WTC11 (cell line): ENCODE results near the gene LCN10. TPM values are rescaled to one million over a fixed set of nuclear protein-coding genes. Genes with fewer than 3 reads are reported as not detected.

Experiments used
- ATAC-seq: fragments of 200-7000 bp; cut with Tn5 transposase; 2 replicates; pipeline ENCODE4 v1.10.0; 2021; ENCODE audit warnings: mild to moderate bottlenecking, moderate library complexity
- CTCF ChIA-PET: fragments of 300-600 bp; sonication (Branson Sonifier 250); formaldehyde crosslinking; loops from one replicate; lab custom pipeline; 2021; ENCODE audit warnings: antibody characterized with exemption; lab: Charles Lee
- POLR2A ChIA-PET: fragments of 350-600 bp; sonication (Branson Sonifier 250); formaldehyde crosslinking; loops from one replicate; lab custom pipeline; 2021; ENCODE audit warnings: antibody characterized with exemption; lab: Charles Lee
- DNase-seq: peaks from one replicate; pipeline ENCODE4 v3.0.0; 2021; ENCODE audit warnings: low spot score
- H3K27ac Mint-ChIP-seq: 2 replicates; pipeline ENCODE4 v1.8.0; 2021; ENCODE audit warnings: mixed read lengths
- H3K27me3 Mint-ChIP-seq: 2 replicates; pipeline ENCODE4 v1.8.0; 2021; ENCODE audit warnings: low read depth, mild to moderate bottlenecking, moderate library complexity, mixed read lengths
- H3K36me3 Mint-ChIP-seq: 2 replicates; pipeline ENCODE4 v1.8.0; 2021; ENCODE audit warnings: mixed read lengths
- H3K4me1 Mint-ChIP-seq: 2 replicates; pipeline ENCODE4 v1.8.0; 2022; ENCODE audit warnings: mixed read lengths
- H3K4me3 Mint-ChIP-seq: 2 replicates; pipeline ENCODE4 v1.8.0; 2021; ENCODE audit warnings: mild to moderate bottlenecking, moderate library complexity, mixed read lengths
- H3K9me3 Mint-ChIP-seq: 2 replicates; pipeline ENCODE4 v1.8.0; 2021; ENCODE audit warnings: mixed read lengths
- CBFB ChIP-seq: sonication (generic); formaldehyde crosslinking; IDR thresholded peaks from 2 replicates; pipeline ENCODE4 v1.8.1; 2022; ENCODE audit warnings: mild to moderate bottlenecking, low read depth, missing genetic modification reagents
- CREM ChIP-seq: sonication (generic); formaldehyde crosslinking; IDR thresholded peaks from 2 replicates; pipeline ENCODE4 v1.8.1; 2022; ENCODE audit warnings: mild to moderate bottlenecking, missing genetic modification reagents, moderate library complexity
- ESRRA ChIP-seq: sonication (generic); formaldehyde crosslinking; IDR thresholded peaks from 2 replicates; pipeline ENCODE4 v1.8.1; 2022; ENCODE audit warnings: mild to moderate bottlenecking, missing genetic modification reagents, borderline replicate concordance
- FOXJ3 ChIP-seq: sonication (generic); formaldehyde crosslinking; IDR thresholded peaks from 2 replicates; pipeline ENCODE4 v1.9.0; 2021; ENCODE audit warnings: missing genetic modification reagents, mild to moderate bottlenecking, borderline replicate concordance
- GRHL2 ChIP-seq: fragments of 250-450 bp; sonication (Bioruptor Pico); IDR thresholded peaks from 2 replicates; pipeline ENCODE4 v1.8.0; 2022; ENCODE audit warnings: mild to moderate bottlenecking, moderate library complexity; ENCODE audit not compliant: insufficient replicate concordance, severe bottlenecking
- NR3C1 ChIP-seq: sonication (generic); formaldehyde crosslinking; conservative IDR thresholded peaks from 2 replicates; pipeline ENCODE4 v1.8.1; 2023; ENCODE audit warnings: low read depth, mild to moderate bottlenecking, missing genetic modification reagents
- RELA ChIP-seq: sonication (generic); formaldehyde crosslinking; IDR thresholded peaks from 2 replicates; pipeline ENCODE4 v1.8.1; 2022; ENCODE audit warnings: missing genetic modification reagents, mild to moderate bottlenecking, borderline replicate concordance
- SMAD3 ChIP-seq: sonication (generic); formaldehyde crosslinking; IDR thresholded peaks from 2 replicates; pipeline ENCODE4 v1.8.0; 2022; ENCODE audit warnings: missing genetic modification reagents, mild to moderate bottlenecking, borderline replicate concordance
- SMAD4 ChIP-seq: sonication (generic); formaldehyde crosslinking; IDR thresholded peaks from 2 replicates; pipeline ENCODE4 v1.8.0; 2022; ENCODE audit warnings: mild to moderate bottlenecking, missing genetic modification reagents
- TEAD1 ChIP-seq: sonication (generic); formaldehyde crosslinking; IDR thresholded peaks from 2 replicates; pipeline ENCODE4 v1.8.0; 2022; ENCODE audit warnings: mild to moderate bottlenecking, missing genetic modification reagents
- ZNF121 ChIP-seq: sonication (generic); formaldehyde crosslinking; IDR thresholded peaks from 2 replicates; pipeline ENCODE4 v1.8.0; 2023; ENCODE audit warnings: missing genetic modification reagents
- total RNA-seq: library from RNA; stranded (reverse); gene quantifications from 3 replicates; pipeline ENCODE4 v1.2.3, GENCODE V29; 2021
- TF ChIP-seq, protein P1 (sequence below): fragments of 250-450 bp; sonication (Bioruptor Pico); IDR thresholded peaks from 2 replicates; pipeline ENCODE4 v2.1.2; 2022; ENCODE audit warnings: mild to moderate bottlenecking, moderate library complexity
- TF ChIP-seq, protein P2 (sequence below): sonication (generic); formaldehyde crosslinking; IDR thresholded peaks from 2 replicates; pipeline ENCODE4 v1.8.1; 2023; ENCODE audit warnings: mild to moderate bottlenecking, missing genetic modification reagents, borderline replicate concordance
- TF ChIP-seq, protein P3 (sequence below): sonication (generic); formaldehyde crosslinking; IDR thresholded peaks from 2 replicates; pipeline ENCODE4 v1.8.1; 2023; ENCODE audit warnings: mild to moderate bottlenecking, missing genetic modification reagents, moderate library complexity
- TF ChIP-seq, protein P4 (sequence below): fragments of 250-450 bp; sonication (Bioruptor Pico); IDR thresholded peaks from 2 replicates; pipeline ENCODE4 v1.8.0; 2021; ENCODE audit warnings: mild to moderate bottlenecking
- TF ChIP-seq, protein P5 (sequence below): fragments of 200-600 bp; IDR thresholded peaks from 2 replicates; pipeline ENCODE4 v1.8.0; 2022; ENCODE audit warnings: antibody characterized with exemption
- TF ChIP-seq, protein P6 (sequence below): fragments of 250-450 bp; sonication (Bioruptor Pico); IDR thresholded peaks from 2 replicates; pipeline ENCODE4 v1.9.0; 2021; ENCODE audit warnings: mild to moderate bottlenecking
- TF ChIP-seq, protein P7 (sequence below): fragments of 250-450 bp; sonication (Bioruptor Pico); IDR thresholded peaks from 2 replicates; pipeline ENCODE4 v1.9.0; 2021; ENCODE audit warnings: mild to moderate bottlenecking, borderline replicate concordance

Gene LCN10
- total RNA-seq, 1 experiment from 2014 or later: 2.4 TPM

DNA sequence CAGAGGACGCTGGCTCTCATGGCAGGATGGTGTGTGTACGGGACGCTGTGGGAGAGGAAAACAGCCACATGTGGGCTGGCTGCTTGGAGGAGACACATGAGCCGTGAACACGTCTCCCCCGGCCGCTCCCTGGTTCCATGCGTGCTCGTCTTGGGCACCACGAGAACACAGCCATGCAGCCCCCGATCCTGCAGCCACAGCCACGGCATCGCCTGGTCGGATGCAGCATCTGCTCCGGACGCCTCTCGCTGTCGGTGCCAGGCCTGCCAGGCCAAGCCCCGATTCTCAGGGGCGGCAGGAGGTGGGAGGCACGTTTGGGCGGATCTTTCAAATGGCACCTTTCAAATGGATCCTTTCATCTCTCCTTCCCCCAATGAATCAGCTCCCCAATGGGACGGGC, 3.2 kb downstream of the LCN10 start:
- no peak for ATAC-seq
- H3K27ac Mint-ChIP-seq: no peak overlapping the region; the same call in 1 of the 2 replicates
- CTCF ChIA-PET: interaction anchor here (0.8 kb wide), 2 partner anchors 10 to 24 kb away, joined by 3 read pairs; no protein-coding TSS in a partner anchor
- H3K36me3 Mint-ChIP-seq: no peaks in the 10 kb centered on the region
- H3K27me3 Mint-ChIP-seq: no peaks in the 10 kb centered on the region
- POLR2A ChIA-PET: no interaction called here
- H3K4me1 Mint-ChIP-seq: no peaks in the 10 kb centered on the region; the same call in none of the 2 replicates
- no peak overlapping the region for H3K4me3 Mint-ChIP-seq
- no peak for DNase-seq
- TF ChIP-seq, protein P1, sequence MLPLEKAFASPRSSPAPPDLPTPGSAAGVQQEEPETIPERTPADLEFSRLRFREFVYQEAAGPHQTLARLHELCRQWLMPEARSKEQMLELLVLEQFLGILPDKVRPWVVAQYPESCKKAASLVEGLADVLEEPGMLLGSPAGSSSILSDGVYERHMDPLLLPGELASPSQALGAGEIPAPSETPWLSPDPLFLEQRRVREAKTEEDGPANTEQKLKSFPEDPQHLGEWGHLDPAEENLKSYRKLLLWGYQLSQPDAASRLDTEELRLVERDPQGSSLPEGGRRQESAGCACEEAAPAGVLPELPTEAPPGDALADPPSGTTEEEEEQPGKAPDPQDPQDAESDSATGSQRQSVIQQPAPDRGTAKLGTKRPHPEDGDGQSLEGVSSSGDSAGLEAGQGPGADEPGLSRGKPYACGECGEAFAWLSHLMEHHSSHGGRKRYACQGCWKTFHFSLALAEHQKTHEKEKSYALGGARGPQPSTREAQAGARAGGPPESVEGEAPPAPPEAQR (CRISPR knock-in tag): no peak
- no peak for TF ChIP-seq SMAD3
- peaks cover 3% of the 10 kb centered on the region; the same call in 1 of the 2 replicates for H3K9me3 Mint-ChIP-seq

DNA sequence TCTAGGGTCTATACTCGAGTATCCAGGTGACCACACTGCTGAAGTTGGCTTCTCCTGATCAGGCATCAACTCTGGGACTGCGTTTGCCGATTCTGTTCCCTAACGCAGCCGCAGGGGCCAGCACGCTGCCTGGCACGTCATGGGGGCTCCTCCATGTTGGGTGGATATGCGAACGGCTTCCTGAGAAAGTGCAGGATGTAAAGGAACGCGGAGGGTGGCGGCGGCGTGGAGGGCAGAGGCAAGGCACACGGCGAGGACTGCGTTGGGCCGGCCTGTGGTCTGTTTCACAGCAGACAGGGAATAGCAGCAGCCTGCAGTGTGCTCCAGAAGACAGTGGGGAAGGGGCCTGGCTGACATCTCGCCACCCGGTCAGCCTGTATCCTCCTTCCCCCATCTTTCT, 3.8 kb downstream of the LCN10 start:
- H3K36me3 Mint-ChIP-seq: no peaks in the 10 kb centered on the region
- CTCF ChIA-PET: no interaction called here
- peaks cover 3% of the 10 kb centered on the region; the same call in 1 of the 2 replicates for H3K9me3 Mint-ChIP-seq
- no peaks in the 10 kb centered on the region for H3K27me3 Mint-ChIP-seq
- POLR2A ChIA-PET: no interaction called here
- ATAC-seq (no peak), DNase-seq (no peak)
- H3K4me3 Mint-ChIP-seq: no peak overlapping the region
- no peak overlapping the region; the same call in 1 of the 2 replicates for H3K27ac Mint-ChIP-seq
- H3K4me1 Mint-ChIP-seq: no peaks in the 10 kb centered on the region; the same call in none of the 2 replicates
- TF ChIP-seq ZNF121 (CRISPR knock-in tag): no peak
- no peak for TF ChIP-seq SMAD4 (CRISPR knock-in tag)
- TF ChIP-seq, protein P2, sequence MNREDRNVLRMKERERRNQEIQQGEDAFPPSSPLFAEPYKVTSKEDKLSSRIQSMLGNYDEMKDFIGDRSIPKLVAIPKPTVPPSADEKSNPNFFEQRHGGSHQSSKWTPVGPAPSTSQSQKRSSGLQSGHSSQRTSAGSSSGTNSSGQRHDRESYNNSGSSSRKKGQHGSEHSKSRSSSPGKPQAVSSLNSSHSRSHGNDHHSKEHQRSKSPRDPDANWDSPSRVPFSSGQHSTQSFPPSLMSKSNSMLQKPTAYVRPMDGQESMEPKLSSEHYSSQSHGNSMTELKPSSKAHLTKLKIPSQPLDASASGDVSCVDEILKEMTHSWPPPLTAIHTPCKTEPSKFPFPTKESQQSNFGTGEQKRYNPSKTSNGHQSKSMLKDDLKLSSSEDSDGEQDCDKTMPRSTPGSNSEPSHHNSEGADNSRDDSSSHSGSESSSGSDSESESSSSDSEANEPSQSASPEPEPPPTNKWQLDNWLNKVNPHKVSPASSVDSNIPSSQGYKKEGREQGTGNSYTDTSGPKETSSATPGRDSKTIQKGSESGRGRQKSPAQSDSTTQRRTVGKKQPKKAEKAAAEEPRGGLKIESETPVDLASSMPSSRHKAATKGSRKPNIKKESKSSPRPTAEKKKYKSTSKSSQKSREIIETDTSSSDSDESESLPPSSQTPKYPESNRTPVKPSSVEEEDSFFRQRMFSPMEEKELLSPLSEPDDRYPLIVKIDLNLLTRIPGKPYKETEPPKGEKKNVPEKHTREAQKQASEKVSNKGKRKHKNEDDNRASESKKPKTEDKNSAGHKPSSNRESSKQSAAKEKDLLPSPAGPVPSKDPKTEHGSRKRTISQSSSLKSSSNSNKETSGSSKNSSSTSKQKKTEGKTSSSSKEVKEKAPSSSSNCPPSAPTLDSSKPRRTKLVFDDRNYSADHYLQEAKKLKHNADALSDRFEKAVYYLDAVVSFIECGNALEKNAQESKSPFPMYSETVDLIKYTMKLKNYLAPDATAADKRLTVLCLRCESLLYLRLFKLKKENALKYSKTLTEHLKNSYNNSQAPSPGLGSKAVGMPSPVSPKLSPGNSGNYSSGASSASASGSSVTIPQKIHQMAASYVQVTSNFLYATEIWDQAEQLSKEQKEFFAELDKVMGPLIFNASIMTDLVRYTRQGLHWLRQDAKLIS (CRISPR knock-in tag): no peak
- TF ChIP-seq, protein P3, sequence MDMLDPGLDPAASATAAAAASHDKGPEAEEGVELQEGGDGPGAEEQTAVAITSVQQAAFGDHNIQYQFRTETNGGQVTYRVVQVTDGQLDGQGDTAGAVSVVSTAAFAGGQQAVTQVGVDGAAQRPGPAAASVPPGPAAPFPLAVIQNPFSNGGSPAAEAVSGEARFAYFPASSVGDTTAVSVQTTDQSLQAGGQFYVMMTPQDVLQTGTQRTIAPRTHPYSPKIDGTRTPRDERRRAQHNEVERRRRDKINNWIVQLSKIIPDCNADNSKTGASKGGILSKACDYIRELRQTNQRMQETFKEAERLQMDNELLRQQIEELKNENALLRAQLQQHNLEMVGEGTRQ (CRISPR knock-in tag): no peak
- TF ChIP-seq, protein P4, sequence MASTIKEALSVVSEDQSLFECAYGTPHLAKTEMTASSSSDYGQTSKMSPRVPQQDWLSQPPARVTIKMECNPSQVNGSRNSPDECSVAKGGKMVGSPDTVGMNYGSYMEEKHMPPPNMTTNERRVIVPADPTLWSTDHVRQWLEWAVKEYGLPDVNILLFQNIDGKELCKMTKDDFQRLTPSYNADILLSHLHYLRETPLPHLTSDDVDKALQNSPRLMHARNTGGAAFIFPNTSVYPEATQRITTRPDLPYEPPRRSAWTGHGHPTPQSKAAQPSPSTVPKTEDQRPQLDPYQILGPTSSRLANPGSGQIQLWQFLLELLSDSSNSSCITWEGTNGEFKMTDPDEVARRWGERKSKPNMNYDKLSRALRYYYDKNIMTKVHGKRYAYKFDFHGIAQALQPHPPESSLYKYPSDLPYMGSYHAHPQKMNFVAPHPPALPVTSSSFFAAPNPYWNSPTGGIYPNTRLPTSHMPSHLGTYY (CRISPR knock-in tag): no peak
- no peak for TF ChIP-seq TEAD1 (CRISPR knock-in tag)
- TF ChIP-seq, protein P5, sequence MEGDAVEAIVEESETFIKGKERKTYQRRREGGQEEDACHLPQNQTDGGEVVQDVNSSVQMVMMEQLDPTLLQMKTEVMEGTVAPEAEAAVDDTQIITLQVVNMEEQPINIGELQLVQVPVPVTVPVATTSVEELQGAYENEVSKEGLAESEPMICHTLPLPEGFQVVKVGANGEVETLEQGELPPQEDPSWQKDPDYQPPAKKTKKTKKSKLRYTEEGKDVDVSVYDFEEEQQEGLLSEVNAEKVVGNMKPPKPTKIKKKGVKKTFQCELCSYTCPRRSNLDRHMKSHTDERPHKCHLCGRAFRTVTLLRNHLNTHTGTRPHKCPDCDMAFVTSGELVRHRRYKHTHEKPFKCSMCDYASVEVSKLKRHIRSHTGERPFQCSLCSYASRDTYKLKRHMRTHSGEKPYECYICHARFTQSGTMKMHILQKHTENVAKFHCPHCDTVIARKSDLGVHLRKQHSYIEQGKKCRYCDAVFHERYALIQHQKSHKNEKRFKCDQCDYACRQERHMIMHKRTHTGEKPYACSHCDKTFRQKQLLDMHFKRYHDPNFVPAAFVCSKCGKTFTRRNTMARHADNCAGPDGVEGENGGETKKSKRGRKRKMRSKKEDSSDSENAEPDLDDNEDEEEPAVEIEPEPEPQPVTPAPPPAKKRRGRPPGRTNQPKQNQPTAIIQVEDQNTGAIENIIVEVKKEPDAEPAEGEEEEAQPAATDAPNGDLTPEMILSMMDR: no peak
- TF ChIP-seq, protein P6, sequence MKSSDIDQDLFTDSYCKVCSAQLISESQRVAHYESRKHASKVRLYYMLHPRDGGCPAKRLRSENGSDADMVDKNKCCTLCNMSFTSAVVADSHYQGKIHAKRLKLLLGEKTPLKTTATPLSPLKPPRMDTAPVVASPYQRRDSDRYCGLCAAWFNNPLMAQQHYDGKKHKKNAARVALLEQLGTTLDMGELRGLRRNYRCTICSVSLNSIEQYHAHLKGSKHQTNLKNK (CRISPR knock-in tag): no peak
- no peak for TF ChIP-seq RELA (CRISPR knock-in tag)
- no peak for TF ChIP-seq GRHL2 (CRISPR knock-in tag)
- no peak for TF ChIP-seq FOXJ3 (CRISPR knock-in tag)
- TF ChIP-seq CREM: no peak
- no peak for TF ChIP-seq CBFB
- no peak for TF ChIP-seq NR3C1
- no peak for TF ChIP-seq ESRRA (CRISPR knock-in tag)
- TF ChIP-seq, protein P7, sequence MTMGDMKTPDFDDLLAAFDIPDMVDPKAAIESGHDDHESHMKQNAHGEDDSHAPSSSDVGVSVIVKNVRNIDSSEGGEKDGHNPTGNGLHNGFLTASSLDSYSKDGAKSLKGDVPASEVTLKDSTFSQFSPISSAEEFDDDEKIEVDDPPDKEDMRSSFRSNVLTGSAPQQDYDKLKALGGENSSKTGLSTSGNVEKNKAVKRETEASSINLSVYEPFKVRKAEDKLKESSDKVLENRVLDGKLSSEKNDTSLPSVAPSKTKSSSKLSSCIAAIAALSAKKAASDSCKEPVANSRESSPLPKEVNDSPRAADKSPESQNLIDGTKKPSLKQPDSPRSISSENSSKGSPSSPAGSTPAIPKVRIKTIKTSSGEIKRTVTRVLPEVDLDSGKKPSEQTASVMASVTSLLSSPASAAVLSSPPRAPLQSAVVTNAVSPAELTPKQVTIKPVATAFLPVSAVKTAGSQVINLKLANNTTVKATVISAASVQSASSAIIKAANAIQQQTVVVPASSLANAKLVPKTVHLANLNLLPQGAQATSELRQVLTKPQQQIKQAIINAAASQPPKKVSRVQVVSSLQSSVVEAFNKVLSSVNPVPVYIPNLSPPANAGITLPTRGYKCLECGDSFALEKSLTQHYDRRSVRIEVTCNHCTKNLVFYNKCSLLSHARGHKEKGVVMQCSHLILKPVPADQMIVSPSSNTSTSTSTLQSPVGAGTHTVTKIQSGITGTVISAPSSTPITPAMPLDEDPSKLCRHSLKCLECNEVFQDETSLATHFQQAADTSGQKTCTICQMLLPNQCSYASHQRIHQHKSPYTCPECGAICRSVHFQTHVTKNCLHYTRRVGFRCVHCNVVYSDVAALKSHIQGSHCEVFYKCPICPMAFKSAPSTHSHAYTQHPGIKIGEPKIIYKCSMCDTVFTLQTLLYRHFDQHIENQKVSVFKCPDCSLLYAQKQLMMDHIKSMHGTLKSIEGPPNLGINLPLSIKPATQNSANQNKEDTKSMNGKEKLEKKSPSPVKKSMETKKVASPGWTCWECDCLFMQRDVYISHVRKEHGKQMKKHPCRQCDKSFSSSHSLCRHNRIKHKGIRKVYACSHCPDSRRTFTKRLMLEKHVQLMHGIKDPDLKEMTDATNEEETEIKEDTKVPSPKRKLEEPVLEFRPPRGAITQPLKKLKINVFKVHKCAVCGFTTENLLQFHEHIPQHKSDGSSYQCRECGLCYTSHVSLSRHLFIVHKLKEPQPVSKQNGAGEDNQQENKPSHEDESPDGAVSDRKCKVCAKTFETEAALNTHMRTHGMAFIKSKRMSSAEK (CRISPR knock-in tag): no peak
